Dermis blood vessel endothelial cell (primary cell): ENCODE data around the gene FAM107B. TPM values are rescaled to one million over a fixed set of nuclear protein-coding genes. Genes with fewer than 3 reads are reported as not detected.

Experiments
- DNase-seq: peaks from one replicate; pipeline ENCODE4 v3.0.0; 2010
- total RNA-seq: library from RNA; depleted of rRNA; stranded (reverse); fragments of >200 nt; gene quantifications from 2 replicates; pipeline ENCODE4 v1.2.3, GENCODE V29; 2014

FAM107B gene
- total RNA-seq, 1 donor from 2014 or later = 60.6 TPM

GRCh38 chr10:14776546-14776945 is 1.8 kb upstream of the FAM107B start:
- DNase-seq = no peak

DNA sequence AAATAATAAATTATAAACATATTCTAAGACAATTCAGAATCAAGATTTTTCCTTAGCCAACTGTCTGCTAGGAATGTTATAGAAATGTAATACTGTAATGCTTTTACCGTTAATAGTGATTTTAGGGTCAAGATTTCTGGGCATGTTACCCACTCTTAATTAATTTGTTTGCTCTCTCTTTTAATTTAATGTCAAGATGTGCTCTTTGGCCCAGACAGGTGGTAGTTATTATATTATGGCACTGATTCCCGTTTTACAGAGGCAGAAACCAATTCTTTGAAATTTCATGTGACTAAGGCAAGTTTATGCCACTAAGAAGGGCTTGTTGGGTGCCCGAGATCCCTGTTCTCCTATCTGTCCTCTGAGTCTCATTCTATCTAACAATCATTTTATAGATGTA is 959 bp upstream of the FAM107B start:
- DNase-seq = no peak

DNA sequence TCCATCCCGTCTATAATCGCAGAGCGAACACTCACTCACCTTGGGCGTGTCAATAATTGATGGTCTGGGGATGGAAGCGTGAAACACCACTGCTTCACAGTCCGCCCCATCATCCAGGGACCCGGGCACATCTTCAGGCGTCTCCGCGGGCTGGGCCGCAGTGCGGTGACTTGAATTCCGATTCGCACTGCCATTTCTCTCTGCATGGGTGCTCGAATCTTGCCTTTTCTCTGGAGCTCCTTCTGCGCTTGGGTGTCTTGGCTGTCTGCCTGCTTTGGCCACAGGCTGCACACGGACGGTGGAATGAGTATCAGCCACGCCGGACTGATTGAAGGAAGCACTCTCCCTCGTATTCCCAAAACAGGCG is 500 bp downstream of the FAM107B start:
- no peak for DNase-seq

DNA sequence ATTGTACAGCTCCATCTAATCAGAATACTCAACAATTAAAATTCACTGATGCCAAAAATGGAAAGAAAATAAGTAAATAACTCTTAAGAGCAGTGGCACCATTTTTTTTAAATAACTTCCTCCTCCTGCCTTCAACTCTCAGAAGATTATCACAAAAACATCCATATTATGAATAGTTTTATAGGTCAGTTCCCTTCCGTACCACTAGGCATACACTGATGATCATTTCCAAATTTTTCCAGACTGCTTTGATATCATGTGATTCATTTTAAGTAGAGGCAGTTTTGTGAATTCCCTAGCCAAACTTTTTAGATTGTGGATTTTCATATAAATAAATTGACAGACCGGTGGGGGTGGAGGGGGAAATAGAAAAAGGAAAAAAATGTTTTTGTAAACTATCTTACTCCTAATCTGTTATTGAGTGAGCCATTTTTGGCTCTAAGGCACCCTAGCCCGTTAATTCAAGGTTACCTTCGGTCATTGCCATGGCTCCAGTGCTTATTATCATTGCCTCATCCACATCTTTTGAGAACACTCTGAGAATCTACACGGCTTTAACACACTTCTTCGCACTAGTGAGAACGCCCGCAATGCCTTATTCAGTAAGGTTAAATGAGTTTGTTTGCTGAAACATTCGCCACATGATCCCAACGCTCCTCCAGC is 1.0 kb downstream of the FAM107B start:
- no peak for DNase-seq

DNA sequence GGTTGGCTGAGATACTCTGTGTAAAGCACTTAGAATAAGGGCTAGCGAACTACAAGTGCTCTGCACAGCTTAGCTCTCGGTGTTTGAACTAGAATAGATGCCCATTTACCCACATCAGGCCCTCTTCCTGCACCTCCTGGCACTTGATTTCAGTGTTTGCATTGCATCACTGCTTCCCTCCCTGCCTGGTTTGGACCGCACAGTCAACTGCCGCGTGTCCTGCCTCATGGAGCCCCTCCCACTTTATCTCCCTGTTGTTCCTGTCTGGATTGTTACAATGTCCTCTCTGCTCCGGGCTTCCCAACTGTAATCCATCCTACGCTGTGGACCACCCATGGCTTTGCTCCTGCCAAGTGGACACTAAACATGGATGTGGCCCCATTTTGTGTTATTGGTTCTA is 2.3 kb downstream of the FAM107B start:
- no peak for DNase-seq

- no peak for DNase-seq
Observed at GRCh38 chr10:14770927-14771326, 3.8 kb downstream of the FAM107B start.

- no peak for DNase-seq
Observed at GRCh38 chr10:14761372-14761771, 13.3 kb downstream of the FAM107B start.

DNA sequence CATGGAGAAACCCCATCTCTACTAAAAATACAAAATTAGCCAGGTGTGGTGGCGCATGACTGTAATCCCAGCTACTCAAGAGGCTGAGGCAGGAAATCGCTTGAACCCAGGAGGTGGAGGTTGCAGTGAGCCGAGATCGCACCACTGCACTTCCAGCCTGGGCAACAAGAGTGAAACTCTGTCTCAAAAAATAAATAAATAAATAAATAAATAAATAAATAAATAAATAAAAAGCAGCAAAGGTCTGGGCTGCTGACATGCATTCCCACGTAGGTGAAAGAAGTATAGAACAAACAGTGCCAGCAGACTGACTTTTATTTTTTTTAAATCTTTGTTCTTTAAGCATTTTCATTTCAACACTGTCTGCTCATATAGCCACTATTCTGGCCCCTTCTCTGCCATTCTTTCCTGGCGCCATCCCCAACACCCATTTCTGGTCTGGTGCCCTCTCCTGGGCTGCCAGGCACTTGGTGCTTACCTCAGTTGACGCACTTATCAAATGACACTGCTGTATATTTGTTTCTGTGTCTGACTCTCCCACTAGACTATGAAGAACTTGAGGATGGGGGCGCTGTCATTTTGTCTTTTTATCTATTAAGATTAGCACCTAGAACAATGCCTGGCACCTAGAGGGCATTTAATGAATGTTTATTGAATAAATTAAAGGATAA is 15.6 kb downstream of the FAM107B start:
- DNase-seq = no peak

DNA sequence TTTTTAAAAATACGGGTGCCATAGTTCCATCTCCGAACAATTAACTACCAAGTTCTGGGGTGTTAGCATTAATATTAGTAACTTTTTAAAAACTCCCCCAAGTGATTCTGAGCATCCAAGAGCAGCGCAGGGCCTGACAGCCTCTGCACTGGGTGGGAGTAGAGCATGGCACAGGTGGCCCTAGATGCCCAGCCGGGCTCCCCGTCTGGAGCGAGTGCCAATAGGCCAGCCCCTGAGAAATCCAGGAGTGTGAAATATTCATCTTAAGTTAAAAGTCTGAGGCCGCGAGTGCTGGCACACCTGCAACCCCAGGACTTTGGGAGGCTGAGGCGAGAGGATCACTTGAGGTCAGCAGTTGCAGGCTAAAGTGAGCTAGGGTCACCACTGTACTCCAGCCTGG is 16.2 kb downstream of the FAM107B start:
- no peak for DNase-seq

DNA sequence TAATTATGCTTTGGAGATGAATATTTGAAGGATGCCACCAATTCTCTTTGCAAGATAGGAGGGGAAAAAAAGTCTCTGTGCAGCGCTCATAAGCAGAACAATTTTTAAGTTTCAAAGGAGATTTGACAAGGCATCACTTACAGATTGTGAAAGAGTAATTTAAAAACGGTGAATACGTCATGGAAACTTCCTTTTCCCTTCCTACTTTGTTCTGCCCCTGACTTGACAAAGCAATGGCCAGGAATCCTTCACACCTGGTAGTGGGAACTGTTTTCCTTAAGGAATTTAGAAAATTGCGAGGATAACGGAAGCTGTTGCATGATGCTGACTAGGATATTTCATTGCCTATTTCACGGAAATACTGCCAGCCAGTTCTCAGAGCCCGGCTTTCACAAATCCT is 16.7 kb downstream of the FAM107B start:
- no peak for DNase-seq

- no peak for DNase-seq
Observed at GRCh38 chr10:14757394-14757793, 17.3 kb downstream of the FAM107B start.

- no peak for DNase-seq
Observed at GRCh38 chr10:14753441-14753840, 21.3 kb downstream of the FAM107B start.

DNA sequence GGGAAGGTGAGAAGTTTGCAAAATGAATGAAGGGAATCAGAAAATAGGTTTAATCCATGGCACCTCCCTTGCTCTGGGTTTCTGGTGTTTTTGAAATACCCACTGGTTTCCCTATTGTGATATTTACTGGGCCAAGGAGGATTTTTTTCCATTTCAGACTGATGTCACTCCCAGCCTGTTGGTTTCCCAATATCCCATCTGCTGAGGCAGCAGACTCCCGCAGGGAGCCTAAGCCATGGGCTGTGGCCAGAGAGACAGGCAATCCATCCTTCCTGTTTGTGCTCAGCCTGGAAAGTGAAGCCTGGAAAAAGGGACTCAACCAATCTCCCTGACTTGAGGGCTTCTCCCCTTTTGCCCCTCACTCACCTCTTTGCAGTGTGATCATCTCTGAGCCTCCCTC is 22.8 kb downstream of the FAM107B start:
- DNase-seq = no peak

GRCh38 chr10:14751014-14751896 is 23.4 kb downstream of the FAM107B start:
- DNase-seq = no peak

DNA sequence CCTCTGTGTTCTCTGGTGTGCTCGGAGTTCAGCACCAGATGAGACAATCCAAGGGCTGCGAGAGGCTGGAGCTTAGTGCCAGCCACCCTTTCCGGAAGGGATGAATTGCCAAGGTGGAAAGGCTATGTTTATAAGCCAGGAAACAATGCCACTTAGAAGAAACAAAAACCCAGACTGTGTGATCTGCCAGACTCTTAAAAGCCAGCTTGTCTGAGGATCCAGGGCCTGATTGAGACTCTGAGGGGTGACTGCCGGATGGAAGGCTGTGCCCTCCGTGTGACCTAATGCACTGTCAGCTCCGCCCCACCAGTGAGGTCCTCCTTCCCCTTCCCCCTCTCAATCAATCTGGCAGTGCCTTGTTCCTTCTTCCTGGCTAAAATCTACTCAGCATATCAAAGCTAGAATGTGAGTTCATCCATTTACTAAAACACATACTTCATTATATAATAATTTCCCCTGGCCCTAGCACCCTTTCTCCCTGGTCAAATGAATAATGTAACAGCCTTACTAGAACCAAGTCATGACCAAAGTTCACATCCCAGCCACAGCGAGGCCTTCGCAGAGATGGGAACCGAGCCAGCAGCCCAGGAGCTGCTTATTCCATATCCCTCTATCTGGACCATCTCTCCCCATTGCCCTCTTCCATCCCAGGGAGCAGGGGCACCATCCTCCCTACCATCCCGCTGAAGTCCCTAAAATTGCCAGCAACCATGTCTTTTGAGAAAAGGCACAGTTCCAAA is 25.5 kb downstream of the FAM107B start:
- peak; percentile 49 for DNase-seq

GRCh38 chr10:14748441-14748840 is 26.3 kb downstream of the FAM107B start:
- DNase-seq = no peak

GRCh38 chr10:14742815-14743214 is 31.9 kb downstream of the FAM107B start:
- DNase-seq = no peak

DNA sequence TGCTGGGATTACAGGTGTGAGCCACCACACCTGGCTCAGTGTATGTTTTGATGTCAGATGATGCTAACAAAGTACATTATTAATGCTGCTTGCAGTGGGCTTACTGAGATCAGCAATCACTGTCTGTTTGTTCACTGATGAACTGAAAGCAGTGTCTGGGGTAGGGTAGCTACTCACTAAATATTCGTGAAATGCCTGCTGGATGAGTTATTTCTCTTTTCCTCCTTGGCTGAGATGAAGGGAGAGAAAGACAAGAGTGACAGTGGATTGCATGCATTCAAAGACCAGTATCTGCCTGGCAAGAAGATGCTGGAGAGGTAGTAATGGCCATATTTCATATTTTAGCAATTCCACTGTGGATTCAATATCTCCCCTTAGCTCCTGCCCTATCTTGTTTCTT is 32.3 kb downstream of the FAM107B start:
- no peak for DNase-seq

GRCh38 chr10:14740684-14741247 is 33.9 kb downstream of the FAM107B start:
- peak; percentile 26 for DNase-seq

- no peak for DNase-seq
Observed at GRCh38 chr10:14737808-14738545, 36.7 kb downstream of the FAM107B start.

- DNase-seq = no peak
Observed at GRCh38 chr10:14736600-14737081, 38.1 kb downstream of the FAM107B start.

DNA sequence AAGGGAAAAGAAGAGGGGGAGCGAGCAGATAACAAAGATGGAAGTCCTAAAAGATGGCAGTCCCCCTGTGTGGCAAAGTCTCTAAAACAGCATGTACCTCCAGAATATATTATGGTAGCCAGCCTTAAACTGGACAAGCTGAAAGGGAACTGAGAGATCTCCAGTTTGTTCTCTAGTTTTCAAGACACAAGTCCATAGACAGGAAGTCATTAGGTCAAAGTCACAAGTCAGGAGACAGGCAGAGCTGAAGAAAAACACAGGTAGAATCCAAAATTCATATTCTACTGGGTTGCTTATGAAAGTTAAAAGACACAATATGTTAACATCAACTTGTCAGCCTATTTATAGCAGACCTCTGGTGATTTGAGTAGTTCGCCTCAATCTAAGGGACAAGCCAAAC is 38.7 kb downstream of the FAM107B start:
- no peak for DNase-seq
